IPS-18a (cell line): Measurements from ENCODE around the gene ARPC5L.

Source experiments
- H3K27ac ChIP-seq: one replicate; pipeline ENCODE4 v1.5.1; 2013; ENCODE audit warnings: low read length
- H3K27me3 ChIP-seq: one replicate; pipeline ENCODE4 v1.6.1; 2013; ENCODE audit warnings: mild to moderate bottlenecking, low read length; ENCODE audit not compliant: control insufficient read depth, insufficient read depth
- H3K36me3 ChIP-seq: one replicate; pipeline ENCODE4 v1.6.1; 2013; ENCODE audit warnings: low read depth, low read length; ENCODE audit not compliant: control insufficient read depth
- H3K4me1 ChIP-seq: one replicate; pipeline ENCODE4 v1.6.1; 2013; ENCODE audit warnings: low read depth, low read length; ENCODE audit not compliant: control insufficient read depth
- H3K4me3 ChIP-seq: one replicate; pipeline ENCODE4 v1.5.1; 2013; ENCODE audit warnings: low read length
- H3K9ac ChIP-seq: one replicate; pipeline ENCODE4 v1.6.1; 2013; ENCODE audit warnings: mild to moderate bottlenecking, low read length, moderate library complexity
- H3K9me3 ChIP-seq: one replicate; pipeline ENCODE4 v1.6.1; 2013; ENCODE audit warnings: low read depth, low read length; ENCODE audit not compliant: control insufficient read depth

Gene ARPC5L

DNA sequence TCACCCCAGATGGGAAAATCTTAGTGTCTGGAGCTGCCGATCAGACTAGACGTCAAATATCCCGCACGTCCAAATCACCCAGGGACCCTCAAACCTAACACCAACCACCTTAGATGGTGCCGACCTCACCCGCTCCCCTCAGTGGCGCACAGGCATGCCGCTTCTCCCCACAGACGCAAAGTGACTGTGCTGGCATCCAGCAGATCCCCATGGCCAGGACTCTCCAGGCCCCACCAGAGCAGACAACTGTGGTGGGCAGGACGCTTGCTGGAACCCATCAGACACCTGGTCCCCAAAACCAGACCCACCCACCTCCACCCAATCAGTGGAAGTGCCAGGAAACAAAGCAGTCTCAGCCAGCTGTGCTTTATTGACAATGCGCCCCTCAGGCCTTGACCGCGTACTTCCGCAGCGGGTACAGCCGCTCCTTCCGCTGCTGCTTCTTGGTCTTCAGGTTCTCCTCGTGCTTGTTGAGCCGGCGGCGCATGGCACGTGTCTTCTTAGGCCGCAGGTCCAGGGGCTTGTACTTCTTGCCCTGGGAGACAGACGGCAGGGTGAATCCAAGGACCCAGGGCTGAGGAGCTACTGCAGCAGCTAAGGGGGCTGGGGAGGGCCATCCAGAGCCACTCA lies 4.3 kb upstream of the ARPC5L start:
- no peak overlapping the region for H3K9ac ChIP-seq

GRCh38 chr9:124858330-124859046 lies 3.4 kb upstream of the ARPC5L start:
- Histone ChIP-seq H3K4me3 (no peak overlapping the region), H3K36me3 (peaks cover 43% of the 10 kb centered on the region), H3K27me3 (no peaks in the 10 kb centered on the region)

More for the DNA sequence above, 4.3 kb upstream of the ARPC5L start:
- Histone ChIP-seq H3K36me3 (peaks cover 43% of the 10 kb centered on the region), H3K4me3 (no peak overlapping the region), H3K27ac (no peak overlapping the region), H3K27me3 (no peaks in the 10 kb centered on the region), H3K9me3 (no peaks in the 10 kb centered on the region), H3K4me1 (peaks cover 7% of the 10 kb centered on the region)

GRCh38 chr9:124859803-124860581 lies 1.9 kb upstream of the ARPC5L start:
- H3K4me1 ChIP-seq = peaks cover 7% of the 10 kb centered on the region
- peak overlapping the region; percentile 99 for H3K4me3 ChIP-seq
- H3K9ac ChIP-seq = peak overlapping the region; percentile 97
- H3K36me3 ChIP-seq = peaks cover 43% of the 10 kb centered on the region
- no peaks in the 10 kb centered on the region for H3K27me3 ChIP-seq
- no peaks in the 10 kb centered on the region for H3K9me3 ChIP-seq
- H3K27ac ChIP-seq = no peak overlapping the region

More at GRCh38 chr9:124858330-124859046, 3.4 kb upstream of the ARPC5L start:
- H3K4me1 ChIP-seq = peaks cover 7% of the 10 kb centered on the region
- H3K9me3 ChIP-seq = no peaks in the 10 kb centered on the region
- H3K9ac ChIP-seq = no peak overlapping the region
- no peak overlapping the region for H3K27ac ChIP-seq

DNA sequence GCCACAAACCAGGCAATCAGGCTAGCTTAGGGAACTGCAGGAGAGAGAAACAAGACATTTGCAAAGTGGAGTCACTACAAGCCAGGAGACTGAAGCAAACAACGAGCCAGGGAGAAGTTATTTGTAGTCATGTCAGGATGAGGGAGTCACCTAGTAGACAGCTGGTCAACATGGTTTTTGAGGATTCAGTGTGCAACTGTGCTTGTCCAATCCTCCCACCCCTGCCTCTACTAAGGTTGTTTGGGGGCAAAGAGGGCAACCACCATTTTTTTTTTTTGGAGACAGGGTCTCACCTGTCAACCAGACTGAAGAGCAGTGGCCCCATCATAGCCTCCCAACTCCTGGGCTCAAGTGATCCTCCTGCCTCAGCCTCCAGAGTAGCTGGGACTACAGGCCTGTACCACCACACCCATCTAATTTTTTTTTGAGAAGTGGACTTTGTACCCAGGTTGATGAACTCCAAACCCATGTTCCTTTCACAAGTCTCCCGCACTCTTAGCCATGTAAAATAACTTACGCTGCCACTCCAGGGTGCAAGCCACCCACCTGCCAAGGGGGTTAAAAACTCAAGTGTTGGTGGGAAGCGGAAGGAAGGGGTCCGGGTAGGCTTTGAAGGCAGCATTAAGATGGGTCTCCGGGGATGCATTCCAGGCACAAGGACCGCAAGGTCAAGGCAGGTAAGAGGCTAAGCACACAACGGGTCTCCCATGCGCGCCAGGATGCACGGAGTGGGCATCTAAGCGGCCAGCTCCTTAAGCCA lies 1.2 kb upstream of the ARPC5L start:
- Histone ChIP-seq H3K9me3 (no peaks in the 10 kb centered on the region), H3K36me3 (peaks cover 43% of the 10 kb centered on the region), H3K27ac (peak overlapping the region; percentile 75), H3K4me3 (peak overlapping the region; percentile 99), H3K27me3 (no peaks in the 10 kb centered on the region), H3K4me1 (peaks cover 7% of the 10 kb centered on the region), H3K9ac (peak overlapping the region; percentile 97)

DNA sequence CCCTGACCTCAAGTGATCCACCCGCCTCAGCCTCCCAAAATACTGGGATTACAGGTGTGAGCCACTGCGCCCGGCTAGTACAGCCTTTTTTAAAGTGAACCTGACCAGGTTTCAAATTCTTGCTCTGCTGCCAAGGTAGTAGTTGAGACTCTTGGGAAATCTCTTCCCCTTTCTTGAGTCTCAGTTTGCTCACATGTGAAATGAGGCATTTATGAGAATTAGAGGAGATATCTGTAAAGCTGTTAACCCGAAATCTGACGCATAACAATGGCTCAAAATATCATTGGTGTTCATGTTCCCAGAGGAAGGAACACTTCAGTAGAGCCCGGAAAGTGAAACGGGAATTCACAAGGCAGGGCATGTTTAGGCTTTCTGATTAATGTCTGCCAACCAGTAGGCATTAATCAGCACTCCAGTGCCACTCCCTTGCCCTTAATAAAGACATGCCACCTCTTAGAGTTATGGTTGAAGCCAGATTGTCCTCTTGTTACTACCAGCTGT lies 1.5 kb downstream of the ARPC5L start:
- no peak overlapping the region for H3K27ac ChIP-seq

GRCh38 chr9:124868511-124869465 lies 6.9 kb downstream of the ARPC5L start:
- peaks cover 10% of the 10 kb centered on the region for H3K4me1 ChIP-seq
- H3K9me3 ChIP-seq = no peaks in the 10 kb centered on the region

More for the DNA sequence above, 1.5 kb downstream of the ARPC5L start:
- Histone ChIP-seq H3K4me1 (peaks cover 7% of the 10 kb centered on the region), H3K4me3 (no peak overlapping the region), H3K36me3 (peaks cover 26% of the 10 kb centered on the region), H3K9me3 (no peaks in the 10 kb centered on the region), H3K27me3 (no peaks in the 10 kb centered on the region), H3K9ac (no peak overlapping the region)

DNA sequence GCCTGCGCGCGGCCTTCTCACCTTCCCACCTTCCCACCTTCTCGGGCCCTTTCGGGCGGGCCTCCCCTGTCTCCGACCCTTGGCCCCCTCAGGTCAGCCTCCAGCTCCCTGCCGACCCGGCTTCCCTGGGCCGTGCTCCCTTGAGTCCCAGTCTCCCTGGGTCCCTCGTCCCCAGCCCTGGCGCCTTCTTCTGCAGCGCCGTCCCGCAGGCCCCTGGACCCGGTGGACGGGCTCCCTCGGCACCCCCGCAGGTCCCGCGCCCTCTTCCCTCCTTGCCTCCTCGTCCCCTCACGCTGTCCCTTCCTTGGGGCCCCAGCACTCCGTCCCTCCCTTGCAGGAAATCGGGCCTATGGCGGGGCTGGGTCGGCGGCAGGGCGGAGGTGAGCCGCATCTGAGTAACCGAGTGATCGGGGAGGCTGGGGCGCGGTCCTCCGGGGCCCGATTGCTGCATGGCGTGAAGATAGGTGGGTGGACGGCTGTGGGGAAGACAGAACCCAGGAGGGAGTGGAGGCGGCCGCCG lies 7.6 kb downstream of the ARPC5L start:
- Histone ChIP-seq H3K9me3 (no peaks in the 10 kb centered on the region), H3K4me1 (peaks cover 10% of the 10 kb centered on the region), H3K4me3 (peak overlapping the region; percentile 98), H3K9ac (peak overlapping the region; percentile 97), H3K36me3 (peaks cover 21% of the 10 kb centered on the region), H3K27me3 (no peaks in the 10 kb centered on the region), H3K27ac (no peak overlapping the region)

More at GRCh38 chr9:124868511-124869465, 6.9 kb downstream of the ARPC5L start:
- Histone ChIP-seq H3K27ac (peak overlapping the region; percentile 92), H3K27me3 (no peaks in the 10 kb centered on the region), H3K36me3 (peaks cover 16% of the 10 kb centered on the region), H3K4me3 (peak overlapping the region; percentile 98), H3K9ac (peak overlapping the region; percentile 97)

DNA sequence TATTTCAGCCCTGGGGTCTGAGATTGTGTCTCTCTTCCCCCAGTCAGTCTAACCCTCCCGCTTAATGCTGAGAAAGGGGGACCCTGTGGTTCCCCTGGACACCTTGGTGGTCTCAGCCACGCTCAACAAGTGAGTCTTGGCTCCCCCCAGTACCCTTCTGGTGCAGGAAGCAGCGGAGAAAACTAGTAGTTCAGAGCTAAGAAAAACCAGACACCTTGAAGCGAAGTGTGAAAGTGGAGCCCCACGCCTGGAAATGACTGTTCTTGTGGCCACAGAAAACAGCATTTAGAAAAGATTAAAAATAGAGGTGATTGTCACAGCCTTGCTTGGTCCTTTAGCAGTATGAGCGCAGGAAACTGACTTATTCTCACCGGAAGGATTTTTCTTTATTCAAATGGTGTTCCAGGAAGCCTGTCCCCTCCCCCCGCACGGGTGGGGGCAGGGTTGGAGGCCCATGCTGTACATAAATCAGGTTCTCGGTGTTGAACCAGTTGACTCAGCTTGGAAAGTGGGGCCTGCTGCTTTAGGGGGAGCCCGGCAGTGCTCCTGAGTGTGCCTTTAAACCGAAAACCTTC lies 8.1 kb downstream of the ARPC5L start:
- Histone ChIP-seq H3K9me3 (no peaks in the 10 kb centered on the region), H3K36me3 (peaks cover 26% of the 10 kb centered on the region), H3K9ac (peak overlapping the region; percentile 97), H3K27ac (peak overlapping the region; percentile 18), H3K4me1 (peaks cover 10% of the 10 kb centered on the region), H3K4me3 (peak overlapping the region; percentile 98), H3K27me3 (no peaks in the 10 kb centered on the region)

GRCh38 chr9:124870723-124871122 lies 8.8 kb downstream of the ARPC5L start:
- H3K27me3 ChIP-seq = no peaks in the 10 kb centered on the region
- peak overlapping the region; percentile 98 for H3K4me3 ChIP-seq
- peak overlapping the region; percentile 18 for H3K27ac ChIP-seq
- H3K9ac ChIP-seq = peak overlapping the region; percentile 97
- peaks cover 10% of the 10 kb centered on the region for H3K4me1 ChIP-seq
- no peaks in the 10 kb centered on the region for H3K9me3 ChIP-seq
- H3K36me3 ChIP-seq = peaks cover 32% of the 10 kb centered on the region

DNA sequence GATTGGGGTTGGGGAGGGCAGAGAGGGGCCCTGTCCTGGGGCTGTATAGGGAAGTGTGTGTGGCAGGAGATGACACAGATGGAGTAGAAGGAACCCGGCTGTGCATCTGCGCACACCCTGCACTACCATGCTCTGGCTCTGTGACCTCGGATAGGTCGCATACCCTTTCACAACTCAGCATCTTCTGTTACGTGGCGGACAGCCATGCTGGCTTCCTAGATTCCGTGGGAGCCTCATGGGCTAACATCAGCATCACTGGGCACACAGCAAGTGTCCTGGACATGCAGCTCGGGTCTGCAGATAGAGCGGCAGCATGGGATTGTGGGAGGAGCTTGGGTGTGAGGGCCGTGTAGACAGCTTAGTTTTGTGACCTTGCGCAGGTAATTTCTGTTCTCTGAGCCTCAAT lies 9.2 kb downstream of the ARPC5L start:
- H3K36me3 ChIP-seq = peaks cover 35% of the 10 kb centered on the region
- peaks cover 10% of the 10 kb centered on the region for H3K4me1 ChIP-seq
- H3K4me3 ChIP-seq = no peak overlapping the region
- H3K27me3 ChIP-seq = no peaks in the 10 kb centered on the region
- H3K9me3 ChIP-seq = no peaks in the 10 kb centered on the region
- H3K9ac ChIP-seq = no peak overlapping the region
- H3K27ac ChIP-seq = no peak overlapping the region
